Keratinocyte (primary cell): Measurements from ENCODE around the gene ALDH3A2. TPM values are rescaled to one million over a fixed set of nuclear protein-coding genes. Genes with fewer than 3 reads are reported as not detected.

Experiments
- DNase-seq: peaks from one replicate; pipeline ENCODE4 v3.0.0-alpha.2; 2011; ENCODE audit warnings: low read depth, missing footprints, low spot score
- FAIRE-seq: peaks from 2 replicates; lab custom pipeline; 2011; peaks lifted over from hg19 to GRCh38; lab: Jason Lieb, UNC
- H2AFZ ChIP-seq: 2 replicates; pipeline ENCODE4 v1.6.0; 2012; ENCODE audit warnings: low read length, control low read depth, inconsistent platforms; ENCODE audit not compliant: control insufficient read depth
- H3K27ac ChIP-seq: 2 replicates; pipeline ENCODE4 v1.5.1; 2011; ENCODE audit warnings: low read length; ENCODE audit not compliant: control insufficient read depth, insufficient read depth
- H3K27me3 ChIP-seq: 3 replicates; pipeline ENCODE4 v1.6.0; 2011; ENCODE audit warnings: low read length; ENCODE audit not compliant: control insufficient read depth, insufficient read depth; ENCODE audit errors: extremely low read depth
- H3K36me3 ChIP-seq, 2 experiments: 2 replicates in 1 of 2; 3 replicates in 1 of 2; pipeline ENCODE4 v1.5.1; 2011; ENCODE audit warnings: low read length in 2 of 2, mild to moderate bottlenecking in 1 of 2; ENCODE audit not compliant: control insufficient read depth in 2 of 2, insufficient read depth in 2 of 2; ENCODE audit errors: extremely low read depth in 1 of 2
- H3K4me1 ChIP-seq: 3 replicates; pipeline ENCODE4 v1.5.1; 2011; ENCODE audit warnings: low read length; ENCODE audit not compliant: control insufficient read depth, insufficient read depth; ENCODE audit errors: extremely low read depth
- H3K4me2 ChIP-seq: 3 replicates; pipeline ENCODE4 v1.6.0; 2011; ENCODE audit warnings: low read depth, low read length; ENCODE audit not compliant: control insufficient read depth, insufficient read depth; ENCODE audit errors: extremely low read depth
- H3K4me3 ChIP-seq, 3 experiments: fragments of 200-600 bp in 1 of 3; sonication (generic) in 1 of 3; 2 replicates in 2 of 3; 3 replicates in 1 of 3; pipeline ENCODE4 v1.5.1; 2011 to 2016; ENCODE audit warnings: low read length in 3 of 3, mild to moderate bottlenecking in 3 of 3, control low read depth in 2 of 3, inconsistent platforms in 1 of 3, low read depth in 1 of 3, mixed read lengths in 1 of 3, mixed run types in 1 of 3, moderate library complexity in 1 of 3; ENCODE audit not compliant: control insufficient read depth in 2 of 3, insufficient read depth in 2 of 3; ENCODE audit errors: extremely low read depth in 1 of 3
- H3K79me2 ChIP-seq: 2 replicates; pipeline ENCODE4 v1.6.0; 2012; ENCODE audit warnings: low read length; ENCODE audit not compliant: control insufficient read depth, insufficient read depth
- H3K9ac ChIP-seq: 3 replicates; pipeline ENCODE4 v1.6.0; 2011; ENCODE audit warnings: low read length; ENCODE audit not compliant: control insufficient read depth, insufficient read depth; ENCODE audit errors: extremely low read depth
- H3K9me1 ChIP-seq: 3 replicates; pipeline ENCODE4 v1.6.0; 2011; ENCODE audit warnings: low read length; ENCODE audit not compliant: control insufficient read depth, insufficient read depth; ENCODE audit errors: extremely low read depth
- H3K9me3 ChIP-seq: 2 replicates; pipeline ENCODE4 v1.5.1; 2012; ENCODE audit warnings: low read depth, low read length; ENCODE audit not compliant: control insufficient read depth
- H4K20me1 ChIP-seq: 3 replicates; pipeline ENCODE4 v1.6.0; 2011; ENCODE audit warnings: low read length; ENCODE audit not compliant: control insufficient read depth, insufficient read depth; ENCODE audit errors: extremely low read depth
- EZH2 ChIP-seq: IDR thresholded peaks from one replicate; pipeline ENCODE4 v1.6.1; 2012; ENCODE audit warnings: inconsistent platforms, mild to moderate bottlenecking, low read length, moderate library complexity
- dilution Hi-C: fragments of 300-500 bp; cut with MboI; formaldehyde crosslinking; loops from one replicate; pipeline ENCODE4 v1.7.0; 2020; ENCODE audit warnings: low sequenced_read_pairs; ENCODE audit not compliant: extremely low pct_ligation_motif_present
- polyA plus RNA-seq, 5 experiments: library from polyadenylated mRNA; depleted of rRNA in 3 of 5; stranded (reverse) in 3 of 5; stranded (forward) in 1 of 5; unstranded in 1 of 5; fragments of >200 nt; gene quantifications; 1 replicate in 1 of 5; 2 replicates in 3 of 5; 3 replicates in 1 of 5; pipeline versions ENCODE4 v1.2.1 to v1.2.3, GENCODE V29; 2011 to 2012; ENCODE audit warnings: missing spikeins in 2 of 5, low read depth in 1 of 5, low replicate concordance in 1 of 5
- TF ChIP-seq, protein P1 (sequence below), 3 experiments: IDR thresholded peaks in 1 of 3; conservative IDR thresholded peaks in 1 of 3; optimal IDR thresholded peaks in 1 of 3; 2 replicates in 2 of 3; 3 replicates in 1 of 3; pipeline versions ENCODE3 to v1.5.1; 2011; ENCODE audit warnings: low read length in 3 of 3, mild to moderate bottlenecking in 3 of 3, moderate library complexity in 2 of 3, control low read depth in 1 of 3, inconsistent platforms in 1 of 3; ENCODE audit not compliant: insufficient read depth in 2 of 3; ENCODE audit errors: extremely low read depth in 1 of 3

Gene ALDH3A2
- polyA plus RNA-seq, 1 donor (not counting 4 experiments of a cell fraction or from before 2014, with no cell fraction given), result 77.6 TPM

DNA sequence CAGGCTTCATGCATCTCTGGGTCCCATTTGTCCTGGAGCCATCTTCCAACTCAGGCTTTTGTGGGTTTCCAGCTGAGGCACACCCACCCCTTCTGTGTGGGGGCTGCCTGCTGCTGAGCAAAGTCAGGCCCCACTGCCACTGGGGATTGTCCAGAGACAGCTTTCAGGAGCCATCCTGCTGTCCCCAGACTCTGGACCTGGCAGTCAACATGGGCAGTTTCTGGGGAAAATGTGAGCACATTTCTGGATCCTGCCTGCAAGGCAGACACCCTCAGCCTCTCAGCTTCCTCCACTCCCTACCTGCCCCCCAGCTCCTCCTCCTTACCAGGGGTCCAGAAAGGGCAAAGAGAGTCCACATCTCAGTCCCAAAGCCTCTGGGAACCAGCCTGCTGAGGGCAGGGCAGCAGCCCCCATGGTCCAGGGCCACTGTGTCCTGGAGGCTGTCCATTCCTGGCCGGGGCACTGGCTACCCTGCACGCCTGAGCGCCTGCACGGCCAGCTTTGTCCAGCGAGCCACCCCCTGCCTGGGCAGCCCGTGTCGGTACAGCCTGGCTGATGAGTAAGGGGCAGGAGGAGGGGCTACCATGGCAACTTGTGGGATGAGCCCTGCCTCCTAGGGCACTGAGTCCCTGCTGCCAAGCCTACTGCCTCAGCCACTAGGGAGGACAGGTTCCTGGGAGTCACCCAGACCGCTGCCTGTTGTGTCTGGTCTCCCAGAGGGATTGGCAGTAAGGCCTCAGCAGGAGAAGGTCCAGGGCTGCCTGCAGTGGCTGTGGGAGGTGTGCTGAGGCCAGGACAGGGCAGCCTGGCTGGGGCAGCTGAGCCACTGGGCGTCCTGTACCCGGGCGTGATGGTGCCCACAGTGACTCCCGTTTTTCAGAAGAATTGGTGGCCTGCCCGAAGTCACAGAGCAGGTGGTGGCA, 67.8 kb downstream of the ALDH3A2 start, which contains the start of gene SLC47A2:
Gene SLC47A2, minus strand, starts transcription at position 477 of the 923 bp plus-strand sequence. Its CDS starts 29 bp downstream, at position 448.
- H3K4me1 ChIP-seq, result peaks cover 37% of the 10 kb centered on the region
- no peaks in the 10 kb centered on the region for H3K9me1 ChIP-seq
- no peaks in the 10 kb centered on the region for H3K36me3 ChIP-seq
- dilution Hi-C loops, result no loop called here
- no peak for FAIRE-seq
- H3K4me3 ChIP-seq, result no peak within 1 kb of the TSS
- DNase-seq, result no peak
- no peaks in the 10 kb centered on the region for H4K20me1 ChIP-seq
- no peak for TF ChIP-seq EZH2
- TF ChIP-seq, protein P1, sequence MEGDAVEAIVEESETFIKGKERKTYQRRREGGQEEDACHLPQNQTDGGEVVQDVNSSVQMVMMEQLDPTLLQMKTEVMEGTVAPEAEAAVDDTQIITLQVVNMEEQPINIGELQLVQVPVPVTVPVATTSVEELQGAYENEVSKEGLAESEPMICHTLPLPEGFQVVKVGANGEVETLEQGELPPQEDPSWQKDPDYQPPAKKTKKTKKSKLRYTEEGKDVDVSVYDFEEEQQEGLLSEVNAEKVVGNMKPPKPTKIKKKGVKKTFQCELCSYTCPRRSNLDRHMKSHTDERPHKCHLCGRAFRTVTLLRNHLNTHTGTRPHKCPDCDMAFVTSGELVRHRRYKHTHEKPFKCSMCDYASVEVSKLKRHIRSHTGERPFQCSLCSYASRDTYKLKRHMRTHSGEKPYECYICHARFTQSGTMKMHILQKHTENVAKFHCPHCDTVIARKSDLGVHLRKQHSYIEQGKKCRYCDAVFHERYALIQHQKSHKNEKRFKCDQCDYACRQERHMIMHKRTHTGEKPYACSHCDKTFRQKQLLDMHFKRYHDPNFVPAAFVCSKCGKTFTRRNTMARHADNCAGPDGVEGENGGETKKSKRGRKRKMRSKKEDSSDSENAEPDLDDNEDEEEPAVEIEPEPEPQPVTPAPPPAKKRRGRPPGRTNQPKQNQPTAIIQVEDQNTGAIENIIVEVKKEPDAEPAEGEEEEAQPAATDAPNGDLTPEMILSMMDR (optimal IDR thresholded peaks at IDR 0.05 in 1 of 3, IDR thresholded peaks at IDR 0.05 in 1 of 3, conservative IDR thresholded peaks at IDR 0.05 in 1 of 3; ENCODE audit: extremely low read depth in 1 of 3, insufficient read depth in 2 of 3, low read length in 3 of 3), result no peak
- no peaks in the 10 kb centered on the region for H3K79me2 ChIP-seq
- no peak within 1 kb of the TSS for H3K9ac ChIP-seq
- H2AFZ ChIP-seq, result no peak within 1 kb of the TSS
- H3K9me3 ChIP-seq, result no peaks in the 10 kb centered on the region
- no peak within 1 kb of the TSS for H3K27ac ChIP-seq
- no peak within 1 kb of the TSS for H3K4me2 ChIP-seq
- H3K27me3 ChIP-seq, result no peaks in the 10 kb centered on the region

DNA sequence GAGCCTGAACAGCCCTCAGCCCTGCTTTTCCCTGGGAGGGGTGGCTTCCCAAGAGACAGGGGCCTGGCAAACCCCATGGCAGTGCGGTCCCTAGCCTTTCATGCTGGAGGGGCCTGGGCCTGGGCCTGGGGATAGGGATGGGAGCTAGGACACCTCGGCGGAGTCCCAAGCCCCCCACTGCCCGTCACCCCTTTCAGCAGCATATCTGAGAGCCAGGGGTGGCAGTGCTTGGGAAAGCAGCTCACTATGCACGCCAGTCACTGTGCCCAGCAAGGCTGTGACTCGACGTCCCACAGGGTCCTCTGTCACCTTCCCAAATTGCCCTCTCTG, 68.4 kb downstream of the ALDH3A2 start:
- Histone ChIP-seq H3K79me2 (no peaks in the 10 kb centered on the region), H3K4me1 (peaks cover 37% of the 10 kb centered on the region), H3K36me3 (no peaks in the 10 kb centered on the region), H3K9me1 (no peaks in the 10 kb centered on the region), H4K20me1 (no peaks in the 10 kb centered on the region), H3K27ac (no peak overlapping the region), H3K4me2 (no peak overlapping the region), H3K9ac (no peak overlapping the region), H3K27me3 (no peaks in the 10 kb centered on the region), H3K9me3 (no peaks in the 10 kb centered on the region), H2AFZ (no peak overlapping the region), H3K4me3 (no peak overlapping the region)
- TF ChIP-seq, protein P1 (optimal IDR thresholded peaks at IDR 0.05 in 1 of 3, IDR thresholded peaks at IDR 0.05 in 1 of 3, conservative IDR thresholded peaks at IDR 0.05 in 1 of 3; ENCODE audit: extremely low read depth in 1 of 3, insufficient read depth in 2 of 3, low read length in 3 of 3), result no peak
- no peak for TF ChIP-seq EZH2
- FAIRE-seq (no peak), DNase-seq (no peak)
- dilution Hi-C loops, result no loop called here
